NCI-H526 (cell line): ENCODE measurements around the gene NELFB.

Experiments
- DNase-seq, 2 experiments: peaks; one replicate each; lab custom pipeline; 2025; lab: John Stamatoyannopoulos, UW

Gene NELFB

DNA sequence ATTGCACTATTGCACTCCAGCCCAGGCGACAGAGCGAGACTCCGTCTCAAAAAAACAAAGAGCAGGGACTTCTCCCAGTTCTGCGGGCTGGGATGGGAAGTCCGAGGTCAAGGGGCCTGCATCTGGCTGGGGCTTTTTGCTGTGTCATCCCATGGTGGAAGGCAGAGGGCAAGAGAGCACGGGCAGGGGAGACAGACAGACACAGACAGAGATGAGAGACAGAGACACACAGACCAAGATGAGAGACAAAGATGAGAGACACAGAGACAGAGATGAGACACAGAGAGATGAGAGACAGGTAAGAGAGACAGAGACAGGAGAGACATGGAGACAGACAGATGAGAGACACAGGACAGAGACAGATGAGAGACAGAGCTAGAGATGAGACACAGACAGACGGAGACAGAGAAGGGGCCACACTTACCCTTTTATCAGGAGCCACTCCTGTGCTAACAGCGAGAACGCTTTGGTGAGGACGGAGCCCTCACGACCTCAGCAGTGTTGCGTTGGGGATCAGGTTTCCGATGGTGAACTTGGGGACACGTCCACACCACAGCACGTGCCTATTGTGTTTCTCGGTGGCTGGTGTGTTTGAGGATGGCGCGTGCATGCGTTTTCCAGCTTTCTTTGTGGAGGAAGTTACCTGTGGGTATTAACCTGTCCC lies 13.5 kb downstream of the NELFB start:
- DNase-seq = no peak

DNA sequence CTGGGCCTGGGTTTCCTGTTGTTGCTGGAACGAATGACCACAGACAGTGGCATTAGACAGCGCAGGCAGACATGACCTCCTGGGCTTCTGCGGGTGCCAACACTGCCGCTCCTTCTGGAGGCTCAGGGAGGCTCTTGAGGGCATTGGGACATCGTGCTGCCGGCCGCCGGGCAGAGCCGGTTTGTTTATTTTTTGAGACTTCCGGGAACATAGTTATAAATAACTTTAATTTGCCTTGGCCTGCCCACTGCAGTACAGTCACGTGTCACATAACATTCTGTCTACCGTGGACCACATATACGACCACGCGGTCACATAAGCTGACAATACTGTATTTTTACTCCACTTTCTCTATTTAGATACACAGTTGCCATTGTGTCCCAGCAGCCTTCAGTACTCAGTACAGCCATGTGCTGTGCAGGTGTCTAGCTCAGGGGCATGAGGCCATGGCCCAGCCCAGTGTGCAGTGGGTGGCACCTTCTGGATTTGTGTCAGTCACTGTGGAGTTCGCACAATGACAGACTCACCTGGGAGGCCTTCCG lies 14.2 kb downstream of the NELFB start:
- DNase-seq = peak in 1 of 2 experiments; percentile 34

DNA sequence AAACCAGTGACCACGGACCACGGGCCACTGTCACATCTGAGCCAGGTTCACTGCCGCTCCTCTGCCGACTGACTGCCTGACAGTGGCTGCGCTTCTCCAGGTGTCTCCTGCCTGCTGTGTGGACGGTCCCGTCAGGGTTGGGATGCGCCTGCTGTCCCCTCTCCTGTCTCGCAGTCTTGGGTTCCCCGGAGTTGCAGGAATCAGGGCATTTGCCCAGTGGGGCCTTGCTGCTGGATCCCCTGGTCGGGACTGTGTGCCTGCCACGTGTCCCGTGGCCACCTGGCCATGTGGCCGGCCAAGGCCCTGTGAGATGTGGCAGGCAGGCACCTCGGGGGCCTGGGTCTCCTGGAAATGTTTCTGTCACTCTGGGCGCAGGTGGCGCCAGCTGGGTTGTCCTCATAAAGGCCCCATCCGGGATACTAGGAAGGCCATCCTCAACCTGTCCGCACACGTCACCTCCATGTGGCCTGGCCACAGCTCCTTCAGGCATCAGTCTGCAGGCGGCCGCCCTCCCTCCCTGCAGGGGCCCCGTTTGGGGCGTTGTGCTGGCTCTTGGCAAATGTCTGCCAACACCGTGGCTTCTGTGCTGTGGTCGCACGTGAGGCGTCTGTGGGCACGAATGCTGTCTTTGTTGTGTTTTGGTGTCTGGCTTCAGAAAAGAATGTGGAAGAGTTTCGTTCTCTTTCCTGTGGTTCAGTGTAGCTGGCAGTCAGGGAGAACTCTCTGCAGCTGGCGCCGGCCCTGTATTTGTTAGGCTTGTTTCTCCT lies 16.0 kb downstream of the NELFB start:
- DNase-seq = no peak

DNA sequence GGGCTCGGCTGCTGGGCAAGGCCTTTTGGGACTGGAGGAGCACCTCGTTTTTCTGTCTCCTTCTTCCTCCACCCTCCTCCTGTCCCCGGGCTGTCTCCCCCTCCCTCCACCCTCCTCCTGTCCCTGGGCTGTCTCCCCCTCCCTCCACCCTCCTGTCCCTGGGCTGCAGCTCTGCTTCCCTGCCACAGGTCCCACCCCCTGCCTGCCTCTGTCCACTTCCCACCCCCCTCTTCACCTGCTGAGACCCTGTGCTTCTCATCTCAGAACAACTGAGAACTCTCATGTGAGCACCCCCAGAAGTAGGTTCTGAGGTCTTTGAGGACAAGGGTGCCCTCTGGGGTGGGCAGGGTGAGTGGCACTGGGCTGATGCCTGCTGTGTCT lies 16.6 kb downstream of the NELFB start:
- DNase-seq = no peak

DNA sequence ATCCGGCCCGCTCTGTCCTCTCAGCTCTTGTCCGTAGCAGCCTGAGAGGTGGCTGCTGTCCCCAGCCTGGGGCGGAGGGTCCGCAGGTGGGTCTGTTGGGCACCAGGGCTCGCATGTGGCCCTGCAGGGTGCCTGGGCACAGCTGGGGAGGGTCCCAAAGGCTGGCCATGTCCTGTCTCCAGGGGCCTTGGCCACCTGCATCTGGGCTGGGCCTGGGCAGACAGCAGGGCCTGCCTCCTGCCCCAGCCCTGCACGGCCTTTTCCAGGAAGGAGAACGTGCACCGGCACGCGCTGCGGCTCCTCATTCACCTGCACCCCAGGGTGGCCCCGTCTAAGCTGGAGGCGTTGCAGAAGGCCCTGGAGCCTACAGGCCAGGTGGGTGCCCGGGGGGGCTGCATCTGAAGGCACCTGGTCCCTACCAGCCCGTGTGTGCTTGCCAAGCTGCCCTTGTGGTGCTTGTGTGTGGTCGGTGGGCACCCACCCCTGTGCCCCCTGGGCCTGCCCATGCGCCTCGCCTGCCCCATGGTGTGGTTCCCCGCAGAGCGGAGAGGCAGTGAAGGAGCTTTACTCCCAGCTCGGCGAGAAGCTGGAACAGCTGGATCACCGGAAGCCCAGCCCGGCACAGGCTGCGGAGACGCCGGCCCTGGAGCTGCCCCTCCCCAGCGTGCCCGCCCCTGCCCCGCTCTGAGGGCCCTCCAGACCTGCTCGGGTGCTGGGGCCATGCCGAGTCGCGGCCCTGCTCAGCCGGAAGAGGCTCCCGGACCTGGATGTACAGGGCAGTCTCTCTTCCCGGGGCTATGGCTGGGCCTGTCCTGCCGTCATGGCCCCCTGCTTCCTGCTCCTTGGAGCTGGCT lies 17.3 kb downstream of the NELFB start:
- DNase-seq = no peak

DNA sequence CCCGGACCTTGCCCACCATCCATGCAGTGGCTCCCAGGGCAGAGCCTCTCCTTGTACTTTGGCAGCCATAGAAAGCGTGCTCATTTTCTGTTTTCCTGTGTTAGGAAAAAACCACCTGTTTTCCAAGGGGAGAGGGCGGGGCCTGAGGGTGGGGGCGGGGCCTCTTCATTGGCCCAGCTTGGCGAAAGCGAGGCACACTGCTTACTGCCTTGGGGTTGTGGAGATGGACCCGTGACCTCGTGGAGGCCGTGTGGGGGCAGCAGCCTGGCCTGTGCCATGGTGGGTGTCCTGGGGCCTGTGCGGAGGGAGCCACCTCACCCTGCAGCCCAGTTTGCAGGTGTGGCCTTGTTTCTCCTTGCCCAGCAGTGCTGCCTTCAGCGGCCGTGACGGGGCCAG lies 18.0 kb downstream of the NELFB start:
- DNase-seq = no peak

DNA sequence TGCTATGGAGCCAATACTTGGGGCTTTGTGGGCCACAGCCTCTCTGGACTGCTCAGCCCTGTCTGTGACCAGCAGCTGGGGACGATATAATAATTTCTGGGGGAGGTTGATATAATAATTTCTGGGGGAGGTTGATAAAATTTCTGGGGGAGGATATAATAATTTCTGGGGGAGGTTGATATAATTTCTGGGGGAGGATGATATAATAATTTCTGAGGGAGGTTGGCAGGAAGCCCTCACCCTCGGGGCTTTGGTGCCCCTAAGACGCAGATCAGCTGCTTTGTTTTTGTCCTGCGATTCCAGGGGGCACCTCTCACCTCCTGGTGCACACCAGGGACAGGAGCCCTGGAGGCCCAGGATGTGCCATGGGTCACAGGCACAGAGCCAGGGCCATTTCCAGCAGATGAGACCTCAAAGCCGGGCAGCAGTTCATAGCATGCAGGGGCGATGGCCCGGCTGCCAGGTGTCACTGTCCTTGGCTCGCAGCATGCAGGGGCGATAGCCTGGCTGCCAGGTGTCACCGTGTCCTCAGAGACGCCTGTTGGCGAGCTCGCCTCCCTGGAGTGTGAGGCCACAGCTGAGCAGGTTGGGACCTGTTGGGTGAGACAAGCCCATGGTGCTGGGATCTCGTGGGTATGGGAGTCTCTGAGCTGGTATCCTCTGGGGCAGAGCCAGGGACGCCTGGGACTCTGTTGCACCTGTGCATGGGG lies 18.6 kb downstream of the NELFB start:
- no peak for DNase-seq

DNA sequence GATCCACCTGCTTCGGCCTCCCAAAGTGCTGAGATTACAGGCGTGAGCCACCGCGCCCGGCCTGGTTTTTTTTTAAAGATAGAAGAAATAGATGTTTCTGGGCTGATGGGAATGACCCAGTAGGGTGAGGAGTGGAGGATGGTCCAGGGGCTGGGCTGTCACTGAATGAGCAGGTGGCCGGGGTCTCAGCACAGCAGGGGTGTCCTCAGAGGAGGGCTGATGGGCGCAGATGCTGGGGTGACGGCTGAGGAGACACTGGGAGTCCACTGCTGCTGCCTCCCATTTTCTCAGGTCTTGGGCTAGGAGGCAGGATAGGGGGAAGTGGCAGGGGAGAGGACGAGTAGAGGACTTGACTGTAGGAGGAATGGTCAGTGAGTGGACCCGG lies 20.1 kb downstream of the NELFB start:
- no peak for DNase-seq

DNA sequence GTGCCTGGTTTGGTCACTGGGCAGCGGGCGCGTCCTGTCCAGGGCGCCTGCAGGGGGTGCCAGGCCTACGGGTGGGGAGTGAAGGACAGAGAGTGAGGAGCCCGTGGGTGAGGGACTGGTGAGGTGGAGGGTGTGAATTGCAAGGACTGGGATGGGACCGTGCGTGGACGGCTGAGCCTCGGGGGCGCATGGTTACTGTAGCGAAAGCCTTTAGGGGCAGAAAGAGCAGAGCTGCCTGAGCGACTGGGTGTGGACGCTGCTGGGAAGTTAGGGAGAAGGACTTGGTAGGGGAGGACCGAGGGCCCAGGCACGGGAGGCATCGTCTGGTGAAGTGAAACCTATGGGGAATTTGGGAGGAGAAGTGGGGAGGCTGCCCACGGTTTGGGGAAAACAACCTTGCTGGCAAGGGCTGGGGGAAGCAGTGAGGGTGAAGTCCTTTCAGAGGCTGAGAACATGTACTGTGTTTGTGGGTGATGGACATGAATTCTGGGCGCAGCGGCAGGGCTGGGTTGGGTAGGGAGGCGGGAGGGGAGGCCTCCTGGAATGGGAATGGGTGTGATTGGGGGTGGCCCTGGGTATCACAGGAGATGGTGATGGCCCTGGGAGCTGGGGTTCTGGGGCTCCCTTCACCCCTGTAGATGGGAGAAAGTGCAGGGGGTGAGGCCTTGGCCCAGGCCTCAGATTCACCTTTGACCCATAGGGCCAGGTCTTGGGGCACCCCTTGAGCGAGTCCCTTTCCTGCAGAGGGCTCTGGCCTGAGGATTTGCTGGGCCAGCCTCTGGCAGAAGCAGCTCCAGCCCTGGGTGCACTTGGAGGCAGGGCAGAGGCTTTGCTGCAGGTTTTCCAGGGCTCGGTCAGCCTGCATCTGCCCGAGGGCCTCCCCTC lies 20.7 kb downstream of the NELFB start:
- DNase-seq = no peak

DNA sequence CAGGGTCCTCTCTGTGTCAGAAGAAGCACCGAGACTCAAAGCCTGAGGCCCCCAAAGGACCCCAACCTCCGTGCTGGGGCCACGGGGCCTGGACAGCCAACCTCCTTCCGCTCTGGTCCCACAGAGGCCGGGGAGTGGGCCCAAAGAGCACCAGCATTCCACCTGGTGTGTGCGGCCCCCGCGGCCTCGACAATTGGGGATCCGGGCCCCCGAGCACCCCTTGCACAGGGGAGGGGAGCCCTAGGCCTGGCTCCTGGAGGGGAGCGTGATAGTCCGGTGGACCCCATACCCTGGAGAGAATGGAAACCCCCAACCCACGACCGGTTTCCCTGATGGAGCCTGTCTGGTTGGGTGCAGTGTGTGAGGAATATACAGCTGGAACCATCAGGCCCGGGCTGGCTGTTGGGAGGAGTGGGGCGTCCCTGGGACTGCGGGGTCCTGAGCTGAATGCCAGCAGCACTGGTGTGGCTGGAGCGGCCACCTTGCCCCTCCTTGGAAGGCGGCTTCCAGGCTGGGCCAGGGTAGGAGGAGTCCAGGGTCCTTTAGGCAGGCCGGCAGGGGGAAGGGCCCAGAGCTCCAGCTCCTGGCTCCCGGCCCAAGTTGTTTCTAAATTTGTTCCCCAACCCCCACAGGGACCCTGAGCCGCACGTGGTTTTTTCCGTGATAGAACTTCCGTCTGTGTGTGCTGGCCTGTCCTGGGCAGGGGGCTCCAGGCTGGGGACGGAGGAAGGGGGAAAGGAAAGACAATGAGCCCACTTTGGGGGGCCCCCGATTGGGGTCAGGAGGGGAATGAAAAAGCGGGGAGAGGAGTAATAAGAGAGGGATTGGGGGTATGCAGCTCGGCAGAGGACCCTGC lies 21.6 kb downstream of the NELFB start:
- DNase-seq = no peak

DNA sequence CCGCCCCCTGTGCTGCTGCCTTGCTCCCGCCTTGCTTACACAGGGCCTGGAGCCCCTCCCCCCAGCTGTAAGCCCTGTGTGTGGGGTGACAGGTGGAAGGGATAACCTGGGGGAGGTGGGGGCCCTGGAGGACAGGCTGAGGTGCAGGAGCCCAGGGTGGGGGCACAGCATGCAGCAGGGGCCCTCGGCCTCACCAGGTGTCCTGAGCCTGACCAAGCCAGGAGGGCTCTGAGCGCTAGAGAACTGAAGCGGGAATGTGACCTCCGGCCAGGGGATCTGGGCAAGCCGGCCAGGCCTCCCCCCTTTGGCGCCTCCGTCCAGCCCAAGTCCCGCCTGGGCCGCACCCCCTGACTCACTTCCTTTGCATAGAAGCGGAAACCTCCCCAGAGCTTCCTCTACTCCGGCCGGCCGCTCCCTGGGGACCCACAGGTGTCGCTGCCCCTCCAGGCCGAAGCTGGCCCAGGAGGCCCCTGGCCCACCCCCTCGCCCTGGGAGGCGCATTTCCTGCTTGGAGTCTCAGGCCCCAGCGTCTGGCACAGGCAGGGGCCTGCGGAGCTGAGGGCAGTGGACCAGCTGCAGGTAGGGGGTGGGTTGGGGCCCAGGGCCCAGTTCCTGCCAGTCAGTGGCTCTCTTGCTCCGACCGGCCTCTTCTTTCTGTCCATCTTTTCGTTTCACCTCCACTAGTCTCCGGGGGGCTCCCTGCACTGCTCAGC lies 22.4 kb downstream of the NELFB start, which contains the start of gene TOR4A:
Gene TOR4A (plus strand): TSS at position 398 of the 713 bp plus-strand sequence. CDS start 964 bp downstream, outside the sequence.
- DNase-seq = no peak

DNA sequence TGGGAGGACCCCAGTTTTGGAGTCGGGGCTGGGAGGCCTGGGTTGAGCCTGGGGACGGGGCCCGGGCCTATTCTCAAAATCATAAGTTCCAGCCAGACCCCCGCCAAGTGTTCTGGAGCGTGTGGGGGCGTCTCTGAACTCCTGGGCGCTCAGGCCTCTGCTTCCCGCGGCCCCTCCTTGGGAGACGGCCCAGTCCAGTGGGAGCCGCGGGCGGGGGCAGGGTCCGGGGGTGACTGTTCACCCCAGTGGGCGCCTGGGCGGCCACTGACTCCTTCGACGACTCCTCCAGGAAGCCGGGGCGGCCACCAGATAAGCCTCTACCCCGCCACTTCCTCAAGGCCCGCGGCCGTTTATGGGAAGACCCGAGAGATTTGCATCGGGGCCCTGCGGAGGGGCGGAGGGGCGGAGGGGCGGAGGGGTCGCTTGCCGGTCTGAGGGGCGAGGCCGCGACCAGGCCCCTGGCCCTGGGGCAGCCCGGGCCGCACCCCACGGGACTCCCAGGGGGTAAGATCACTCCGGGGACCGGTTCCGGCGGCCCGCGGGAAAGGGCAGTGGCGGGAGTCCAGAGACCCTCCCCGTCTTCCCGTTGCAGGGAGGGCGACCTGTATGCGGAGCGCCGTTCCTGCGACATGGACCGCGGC lies 23.1 kb downstream of the NELFB start:
- DNase-seq = no peak

DNA sequence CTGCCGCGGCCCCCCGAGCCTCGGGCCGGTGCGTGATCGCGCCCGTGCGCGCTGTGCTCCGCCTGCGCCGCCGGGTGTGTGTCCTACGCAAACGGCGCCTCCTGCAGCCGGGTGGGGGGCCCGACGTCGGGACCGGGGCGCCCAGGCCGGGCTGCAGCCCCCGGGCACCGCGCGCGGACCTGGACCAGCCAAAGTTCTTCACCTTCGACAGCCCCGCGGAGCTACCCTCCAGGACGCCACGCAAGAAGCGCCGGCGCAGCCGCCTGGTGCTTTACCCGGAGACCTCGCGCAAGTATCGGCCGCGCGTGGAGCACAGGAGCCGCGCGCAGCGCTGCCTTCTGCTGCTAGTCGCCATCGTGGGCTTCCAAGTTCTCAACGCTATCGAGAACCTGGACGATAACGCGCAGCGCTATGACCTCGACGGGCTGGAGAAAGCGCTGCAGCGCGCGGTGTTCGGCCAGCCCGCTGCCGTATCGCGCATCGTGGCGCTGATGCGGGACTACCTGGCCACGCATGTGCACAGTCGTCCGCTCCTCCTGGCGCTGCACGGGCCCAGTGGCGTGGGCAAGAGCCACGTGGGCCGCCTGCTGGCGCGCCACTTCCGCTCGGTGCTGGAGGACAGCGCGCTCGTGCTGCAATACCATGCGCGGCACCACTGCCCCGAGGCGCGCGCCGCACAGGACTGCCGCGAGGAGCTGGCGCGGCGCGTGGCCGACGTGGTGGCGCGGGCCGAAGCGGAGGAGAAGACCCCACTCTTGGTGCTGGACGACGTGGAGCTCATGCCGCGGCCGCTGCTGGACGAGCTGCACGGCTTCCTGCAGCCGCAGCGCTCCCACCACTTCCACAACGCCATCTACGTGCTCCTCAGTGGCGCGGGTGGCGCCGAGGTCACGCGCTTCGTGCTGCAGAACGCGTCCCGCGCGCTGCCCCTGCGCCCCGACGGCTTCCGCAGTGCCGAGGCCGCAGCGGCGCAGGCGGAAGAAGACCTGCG lies 23.9 kb downstream of the NELFB start:
- no peak for DNase-seq

DNA sequence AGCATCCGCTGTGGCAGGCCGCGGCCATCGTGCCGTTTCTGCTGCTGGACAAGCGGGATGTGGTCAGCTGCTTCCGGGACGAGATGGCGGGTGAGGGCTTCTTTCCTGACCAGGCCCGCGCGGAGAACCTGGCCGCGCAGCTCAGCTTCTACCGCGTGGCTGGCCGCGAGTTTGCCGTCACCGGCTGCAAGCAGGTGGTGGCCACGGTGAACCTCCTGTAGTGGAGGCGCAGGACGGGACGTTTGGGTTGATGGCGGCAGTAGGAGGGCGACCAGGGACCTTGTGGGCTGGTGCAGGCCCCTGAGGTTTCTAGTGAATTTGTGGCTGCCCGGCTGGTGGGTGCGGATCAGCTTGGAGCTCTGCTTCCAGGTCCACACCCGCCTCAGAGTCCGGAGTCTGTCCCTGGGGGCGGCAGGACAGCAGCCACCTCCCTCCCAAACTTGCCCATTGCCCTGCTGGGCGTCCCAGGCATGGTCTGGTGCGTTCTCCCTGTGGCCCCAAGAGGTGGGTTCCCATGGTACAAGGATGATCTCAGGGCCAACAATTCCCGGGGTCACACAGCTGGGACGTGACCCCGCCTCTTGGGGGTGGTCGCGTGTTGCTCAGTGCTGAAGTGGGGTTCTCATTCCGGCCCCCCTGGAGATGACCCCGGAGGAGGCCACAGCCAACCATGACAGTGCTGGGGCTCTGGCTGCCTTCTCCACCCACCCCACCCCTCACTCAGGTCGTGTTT lies 24.8 kb downstream of the NELFB start:
- no peak for DNase-seq

DNA sequence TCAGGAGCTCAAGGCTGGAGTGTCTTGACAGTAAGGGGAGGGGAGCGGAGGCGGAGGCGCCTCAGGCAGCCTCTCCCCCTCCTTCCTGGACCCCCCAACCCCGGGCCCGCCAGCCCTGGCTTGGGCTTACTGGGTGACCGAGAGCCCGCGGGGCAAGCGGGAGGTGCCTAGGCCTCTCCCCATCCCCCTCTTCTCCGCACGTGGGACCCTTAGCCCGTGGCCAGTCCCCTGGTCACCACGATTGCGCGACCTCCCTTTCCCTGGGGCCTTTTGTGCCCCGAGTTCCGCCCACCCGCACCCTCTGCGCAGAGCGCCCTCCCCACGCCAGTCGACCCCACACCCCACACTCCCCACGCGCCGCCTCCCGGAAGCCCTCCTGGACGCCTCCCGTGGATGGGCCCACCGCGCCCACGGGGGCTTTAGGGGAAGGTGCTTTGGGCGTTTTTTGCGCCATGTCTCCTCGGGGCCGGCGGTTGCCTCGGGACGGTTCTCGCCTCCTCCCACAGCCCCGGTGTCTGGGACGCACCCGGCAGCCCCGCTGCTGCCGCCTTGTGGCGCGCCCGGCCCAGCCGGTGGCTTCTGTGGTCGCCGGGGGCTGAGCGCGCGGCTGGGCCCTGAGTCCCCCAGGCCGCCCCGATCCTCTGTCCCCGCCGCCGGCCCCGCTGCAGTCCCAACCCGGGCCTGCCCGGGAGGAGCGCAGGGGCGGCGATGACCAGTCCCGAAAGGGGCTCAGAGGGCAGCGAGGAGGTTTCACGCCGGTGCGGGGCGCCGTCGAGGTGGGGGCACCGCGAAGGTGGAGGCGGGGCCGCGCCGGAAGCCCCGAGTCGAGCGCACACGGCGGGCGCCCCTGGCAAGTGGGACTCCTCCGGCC lies 25.6 kb downstream of the NELFB start:
- DNase-seq = peak in 1 of 2 experiments; percentile 60
